HepG2 (cell line): ENCODE data around the gene ZNF33B. TPM values are rescaled to one million over a fixed set of nuclear protein-coding genes. Genes with fewer than 3 reads are reported as not detected.

Experiments used
- CBX5 ChIP-seq: sonication (generic); formaldehyde crosslinking; IDR thresholded peaks from 2 replicates; pipeline ENCODE4 v1.4.0; 2020; ENCODE audit warnings: missing genetic modification reagents, borderline replicate concordance
- CREM ChIP-seq, 2 experiments: sonication (generic) in 1 of 2; formaldehyde crosslinking in 1 of 2; IDR thresholded peaks; 2 replicates each; pipeline versions ENCODE4 v1.4.0 to v1.6.1; 2016 to 2020; ENCODE audit warnings: antibody characterized with exemption in 1 of 2, mild to moderate bottlenecking in 1 of 2, missing genetic modification reagents in 1 of 2
- DR1 ChIP-seq: sonication (generic); formaldehyde crosslinking; IDR thresholded peaks from 2 replicates; pipeline ENCODE4 v1.8.0; 2021; ENCODE audit warnings: mild to moderate bottlenecking, missing genetic modification reagents, inconsistent platforms
- EP300 ChIP-seq, 3 experiments: sonication (generic) in 1 of 3; formaldehyde crosslinking in 1 of 3; IDR thresholded peaks; 2 replicates each; pipeline versions ENCODE4 v1.5.1 to v1.6.1; 2011 to 2020; ENCODE audit warnings: low read depth in 2 of 3, low read length in 2 of 3, borderline replicate concordance in 1 of 3, improper control_type of control experiment in 1 of 3, mild to moderate bottlenecking in 1 of 3, missing genetic modification reagents in 1 of 3, moderate library complexity in 1 of 3
- FOXK1 ChIP-seq: sonication (generic); formaldehyde crosslinking; IDR thresholded peaks from 2 replicates; pipeline ENCODE4 v1.4.0; 2020; ENCODE audit warnings: low read depth, missing genetic modification reagents, borderline replicate concordance
- HDAC1 ChIP-seq: sonication (generic); formaldehyde crosslinking; IDR thresholded peaks from 2 replicates; pipeline ENCODE4 v1.5.1; 2020; ENCODE audit warnings: mild to moderate bottlenecking, missing genetic modification reagents
- HNRNPLL ChIP-seq: fragments of 200-400 bp; formaldehyde crosslinking; IDR thresholded peaks from 2 replicates; pipeline ENCODE4 v1.6.1; 2017; ENCODE audit warnings: mild to moderate bottlenecking, low read depth, low read length; ENCODE audit not compliant: poor library complexity, severe bottlenecking
- IKZF1 ChIP-seq: fragments of 450-650 bp; IDR thresholded peaks from 2 replicates; pipeline ENCODE4 v1.7.1; 2016
- MYPOP ChIP-seq: sonication (generic); formaldehyde crosslinking; IDR thresholded peaks from 2 replicates; pipeline ENCODE4 v1.8.1; 2023; ENCODE audit warnings: mild to moderate bottlenecking, moderate library complexity, missing genetic modification reagents
- NFKBIZ ChIP-seq: IDR thresholded peaks from 2 replicates; pipeline ENCODE4 v1.6.1; 2018; ENCODE audit warnings: missing genetic modification reagents, missing compliant biosample characterization
- PHF21A ChIP-seq: sonication (generic); formaldehyde crosslinking; IDR thresholded peaks from 2 replicates; pipeline ENCODE4 v1.5.0; 2020; ENCODE audit warnings: mild to moderate bottlenecking, missing genetic modification reagents
- POLR2G ChIP-seq: fragments of 200-400 bp; formaldehyde crosslinking; IDR thresholded peaks from 2 replicates; pipeline ENCODE4 v1.6.1; 2018; ENCODE audit warnings: mild to moderate bottlenecking, low read depth, low read length, moderate library complexity
- SMAD3 ChIP-seq: sonication (generic); formaldehyde crosslinking; IDR thresholded peaks from 2 replicates; pipeline ENCODE4 v1.4.0; 2020; ENCODE audit warnings: missing genetic modification reagents
- SP140L ChIP-seq: sonication (generic); formaldehyde crosslinking; IDR thresholded peaks from 2 replicates; pipeline ENCODE4 v1.4.0; 2020; ENCODE audit warnings: missing genetic modification reagents, borderline replicate concordance
- TBX3 ChIP-seq: fragments of 450-650 bp; IDR thresholded peaks from 2 replicates; pipeline ENCODE4 v1.6.1; 2017; ENCODE audit warnings: antibody characterized with exemption, mild to moderate bottlenecking, inconsistent platforms, borderline replicate concordance
- TGIF2 ChIP-seq: IDR thresholded peaks from 2 replicates; pipeline ENCODE4 v1.6.1; 2016; ENCODE audit warnings: control low read depth, missing compliant biosample characterization
- THAP11 ChIP-seq: IDR thresholded peaks from 2 replicates; pipeline ENCODE4 v1.6.1; 2016; ENCODE audit warnings: missing biosample characterization, missing genetic modification reagents
- ZGPAT ChIP-seq: IDR thresholded peaks from 2 replicates; pipeline ENCODE4 v1.6.1; 2016; ENCODE audit warnings: mild to moderate bottlenecking
- ZNF644 ChIP-seq: IDR thresholded peaks from 2 replicates; pipeline ENCODE4 v1.6.1; 2016; ENCODE audit warnings: low read depth
- polyA plus RNA-seq, 8 experiments: library from polyadenylated mRNA; depleted of rRNA in 3 of 8; stranded (reverse) in 7 of 8; unstranded in 1 of 8; fragments of >200 nt; fragmentation: Illumina TruSeq in 4 of 8; extraction: Trizol in 4 of 8; gene quantifications; 2 replicates each; pipeline versions ENCODE4 v1.2.1 to v1.2.3, GENCODE V29; 2011 to 2016; ENCODE audit warnings: low read depth in 4 of 8, missing spikeins in 1 of 8, mixed read lengths in 1 of 8; ENCODE audit not compliant: insufficient read depth in 1 of 8
- total RNA-seq, 5 experiments: library from RNA; depleted of rRNA; stranded (reverse); fragments of >200 nt; fragmentation: Illumina TruSeq; extraction: Trizol; gene quantifications; 2 replicates each; pipeline ENCODE4 v1.2.3, GENCODE V29; 2016; ENCODE audit warnings: low read depth in 1 of 5
- TF ChIP-seq, protein P1 (sequence below): sonication (generic); formaldehyde crosslinking; IDR thresholded peaks from 2 replicates; pipeline ENCODE4 v1.4.0; 2020; ENCODE audit warnings: missing genetic modification reagents
- TF ChIP-seq, protein P2 (sequence below): IDR thresholded peaks from 2 replicates; pipeline ENCODE4 v1.6.1; 2016; ENCODE audit warnings: low read depth, borderline replicate concordance

ZNF33B gene
- total and polyA plus RNA-seq, 2 of the 13 experiments (the other 11 are each of a cell fraction or from before 2014, with no cell fraction given) = 18.4 to 23.5 TPM

- TF ChIP-seq, protein P1, sequence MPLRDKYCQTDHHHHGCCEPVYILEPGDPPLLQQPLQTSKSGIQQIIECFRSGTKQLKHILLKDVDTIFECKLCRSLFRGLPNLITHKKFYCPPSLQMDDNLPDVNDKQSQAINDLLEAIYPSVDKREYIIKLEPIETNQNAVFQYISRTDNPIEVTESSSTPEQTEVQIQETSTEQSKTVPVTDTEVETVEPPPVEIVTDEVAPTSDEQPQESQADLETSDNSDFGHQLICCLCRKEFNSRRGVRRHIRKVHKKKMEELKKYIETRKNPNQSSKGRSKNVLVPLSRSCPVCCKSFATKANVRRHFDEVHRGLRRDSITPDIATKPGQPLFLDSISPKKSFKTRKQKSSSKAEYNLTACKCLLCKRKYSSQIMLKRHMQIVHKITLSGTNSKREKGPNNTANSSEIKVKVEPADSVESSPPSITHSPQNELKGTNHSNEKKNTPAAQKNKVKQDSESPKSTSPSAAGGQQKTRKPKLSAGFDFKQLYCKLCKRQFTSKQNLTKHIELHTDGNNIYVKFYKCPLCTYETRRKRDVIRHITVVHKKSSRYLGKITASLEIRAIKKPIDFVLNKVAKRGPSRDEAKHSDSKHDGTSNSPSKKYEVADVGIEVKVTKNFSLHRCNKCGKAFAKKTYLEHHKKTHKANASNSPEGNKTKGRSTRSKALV (CRISPR knock-in tag) = 0 out of 2 replicates have a peak, but pooled peaks have one; percentile 49
- TF ChIP-seq POLR2G (0 out of 2 replicates have a peak, but pooled peaks have one; percentile 2), THAP11 (CRISPR knock-in tag) (peak; percentile 87), SMAD3 (CRISPR knock-in tag) (peak; percentile 8; the same call in 1 of the 2 replicates), MYPOP (peak; percentile 84), HNRNPLL (peak; percentile 89), ZGPAT (0 out of 2 replicates have a peak, but pooled peaks have one; percentile 17), TBX3 (no peak), EP300 (IDR thresholded peaks at IDR 0.05; ENCODE audit: low read depth in 2 of 2, low read length in 2 of 2) (0 out of 4 replicates have a peak, but pooled peaks of 1 of the 2 experiments have one; percentile 4), EP300 (CRISPR knock-in tag; IDR thresholded peaks at IDR 0.05; ENCODE audit: borderline replicate concordance) (no peak), IKZF1 (no peak), PHF21A (CRISPR knock-in tag) (peak; percentile 47; the same call in 1 of the 2 replicates), FOXK1 (CRISPR knock-in tag) (no peak), SP140L (CRISPR knock-in tag) (peak; percentile 30; the same call in 1 of the 2 replicates), HDAC1 (CRISPR knock-in tag) (no peak), ZNF644 (0 out of 2 replicates have a peak, but pooled peaks have one; percentile 5), TGIF2 (CRISPR knock-in tag) (0 out of 2 replicates have a peak, but pooled peaks have one; percentile 51), NFKBIZ (CRISPR knock-in tag) (0 out of 2 replicates have a peak, but pooled peaks have one; percentile 12), DR1 (no peak), CBX5 (CRISPR knock-in tag) (peak; percentile 9; the same call in 1 of the 2 replicates), CREM (IDR thresholded peaks at IDR 0.05) (peak; percentile 18; the same call in 1 of the 2 replicates), CREM (CRISPR knock-in tag; IDR thresholded peaks at IDR 0.05) (no peak)
- TF ChIP-seq, protein P2, sequence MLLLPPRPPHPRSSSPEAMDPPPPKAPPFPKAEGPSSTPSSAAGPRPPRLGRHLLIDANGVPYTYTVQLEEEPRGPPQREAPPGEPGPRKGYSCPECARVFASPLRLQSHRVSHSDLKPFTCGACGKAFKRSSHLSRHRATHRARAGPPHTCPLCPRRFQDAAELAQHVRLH = no peak
Measured at GRCh38 chr10:42553064-42553407, 85.3 kb downstream of the ZNF33B start (continued).
